22Rv1 (cell line): ENCODE data around the gene GABBR2.

Experiments used
- CTCF ChIP-seq: fragments of 450-650 bp; IDR thresholded peaks from 2 replicates; pipeline ENCODE4 v1.5.1; 2017; ENCODE audit warnings: mild to moderate bottlenecking
- ZFX ChIP-seq: fragments of 450-650 bp; IDR thresholded peaks from 2 replicates; pipeline ENCODE4 v1.6.1; 2017; ENCODE audit warnings: antibody characterized with exemption, borderline replicate concordance

- no peak for TF ChIP-seq CTCF
- no peak for TF ChIP-seq ZFX
Observed at GRCh38 chr9:98306384-98307145, 402.2 kb downstream of the GABBR2 start.
